ENCODE results near the gene HOTAIR.

Gene HOTAIR

GRCh38 chr12:53952871-53953734 is 21.7 kb downstream of the HOTAIR start:
- no peak for TF ChIP-seq ZFX (IDR thresholded peaks at IDR 0.05)
- TF ChIP-seq, protein P1, sequence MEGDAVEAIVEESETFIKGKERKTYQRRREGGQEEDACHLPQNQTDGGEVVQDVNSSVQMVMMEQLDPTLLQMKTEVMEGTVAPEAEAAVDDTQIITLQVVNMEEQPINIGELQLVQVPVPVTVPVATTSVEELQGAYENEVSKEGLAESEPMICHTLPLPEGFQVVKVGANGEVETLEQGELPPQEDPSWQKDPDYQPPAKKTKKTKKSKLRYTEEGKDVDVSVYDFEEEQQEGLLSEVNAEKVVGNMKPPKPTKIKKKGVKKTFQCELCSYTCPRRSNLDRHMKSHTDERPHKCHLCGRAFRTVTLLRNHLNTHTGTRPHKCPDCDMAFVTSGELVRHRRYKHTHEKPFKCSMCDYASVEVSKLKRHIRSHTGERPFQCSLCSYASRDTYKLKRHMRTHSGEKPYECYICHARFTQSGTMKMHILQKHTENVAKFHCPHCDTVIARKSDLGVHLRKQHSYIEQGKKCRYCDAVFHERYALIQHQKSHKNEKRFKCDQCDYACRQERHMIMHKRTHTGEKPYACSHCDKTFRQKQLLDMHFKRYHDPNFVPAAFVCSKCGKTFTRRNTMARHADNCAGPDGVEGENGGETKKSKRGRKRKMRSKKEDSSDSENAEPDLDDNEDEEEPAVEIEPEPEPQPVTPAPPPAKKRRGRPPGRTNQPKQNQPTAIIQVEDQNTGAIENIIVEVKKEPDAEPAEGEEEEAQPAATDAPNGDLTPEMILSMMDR (conservative IDR thresholded peaks at IDR 0.05), result no peak
- H3K27ac ChIP-seq, result no peak overlapping the region

DNA sequence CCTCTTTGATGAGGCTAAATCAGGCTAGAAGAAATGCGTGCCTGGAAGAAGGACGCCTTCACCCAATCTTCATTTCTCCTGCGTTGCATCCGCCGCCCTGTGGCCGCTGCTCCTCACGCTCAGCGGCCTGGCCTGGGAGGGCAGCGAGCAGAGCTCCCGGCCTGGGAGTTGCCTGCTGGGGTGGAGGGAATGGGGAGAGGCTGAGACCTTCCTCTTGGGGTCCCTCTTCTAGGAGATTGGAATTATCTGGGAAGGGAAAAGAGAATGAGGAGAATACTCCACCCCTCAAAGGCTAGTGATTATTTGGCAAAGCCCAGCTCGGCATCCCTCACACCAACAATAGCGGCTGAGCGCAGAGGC is 22.4 kb downstream of the HOTAIR start:
- TF ChIP-seq, protein P1 (conservative IDR thresholded peaks at IDR 0.05), result no peak
- no peak for TF ChIP-seq ZFX (IDR thresholded peaks at IDR 0.05)
- no peak overlapping the region for H3K27ac ChIP-seq

DNA sequence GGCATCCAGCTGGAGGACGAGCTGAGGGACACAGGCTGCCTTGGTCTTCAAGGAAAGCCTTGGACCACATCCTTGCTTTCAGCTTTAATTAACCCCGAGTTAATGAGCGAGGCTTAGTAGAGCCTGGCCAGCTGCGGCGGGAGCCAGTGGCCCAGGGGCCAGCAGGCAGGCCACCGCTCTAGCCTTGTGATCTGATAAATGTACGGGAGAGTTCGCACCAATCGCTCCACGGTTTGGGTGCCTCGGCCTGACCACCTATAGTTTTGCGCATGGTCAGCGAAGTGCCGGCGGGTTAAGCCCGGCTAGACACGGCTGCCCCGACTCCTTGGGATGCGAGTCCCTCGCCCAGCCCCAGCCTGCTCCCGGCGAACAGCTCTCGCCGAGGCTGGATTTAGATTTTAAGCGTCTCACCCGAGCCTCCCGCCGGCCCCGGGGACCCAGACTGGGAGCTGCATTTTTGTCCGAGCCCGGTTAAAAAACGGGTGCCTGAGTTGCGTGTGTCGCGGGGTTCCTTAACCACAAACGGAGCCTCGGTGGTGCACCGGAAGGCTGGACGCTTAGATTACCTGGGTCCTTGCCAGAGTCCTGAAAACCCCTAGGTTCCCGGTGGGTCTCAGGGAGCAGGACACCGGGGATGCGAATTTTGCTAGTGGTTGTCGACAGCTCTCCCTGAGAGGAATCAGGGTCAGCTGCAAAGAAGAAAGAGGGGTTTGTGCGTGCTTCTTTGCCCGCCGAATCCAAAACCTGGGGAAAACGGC is 23.0 kb downstream of the HOTAIR start:
- TF ChIP-seq, protein P1 (conservative IDR thresholded peaks at IDR 0.05), result no peak
- no peak for TF ChIP-seq ZFX (IDR thresholded peaks at IDR 0.05)
- H3K27ac ChIP-seq, result no peak overlapping the region

DNA sequence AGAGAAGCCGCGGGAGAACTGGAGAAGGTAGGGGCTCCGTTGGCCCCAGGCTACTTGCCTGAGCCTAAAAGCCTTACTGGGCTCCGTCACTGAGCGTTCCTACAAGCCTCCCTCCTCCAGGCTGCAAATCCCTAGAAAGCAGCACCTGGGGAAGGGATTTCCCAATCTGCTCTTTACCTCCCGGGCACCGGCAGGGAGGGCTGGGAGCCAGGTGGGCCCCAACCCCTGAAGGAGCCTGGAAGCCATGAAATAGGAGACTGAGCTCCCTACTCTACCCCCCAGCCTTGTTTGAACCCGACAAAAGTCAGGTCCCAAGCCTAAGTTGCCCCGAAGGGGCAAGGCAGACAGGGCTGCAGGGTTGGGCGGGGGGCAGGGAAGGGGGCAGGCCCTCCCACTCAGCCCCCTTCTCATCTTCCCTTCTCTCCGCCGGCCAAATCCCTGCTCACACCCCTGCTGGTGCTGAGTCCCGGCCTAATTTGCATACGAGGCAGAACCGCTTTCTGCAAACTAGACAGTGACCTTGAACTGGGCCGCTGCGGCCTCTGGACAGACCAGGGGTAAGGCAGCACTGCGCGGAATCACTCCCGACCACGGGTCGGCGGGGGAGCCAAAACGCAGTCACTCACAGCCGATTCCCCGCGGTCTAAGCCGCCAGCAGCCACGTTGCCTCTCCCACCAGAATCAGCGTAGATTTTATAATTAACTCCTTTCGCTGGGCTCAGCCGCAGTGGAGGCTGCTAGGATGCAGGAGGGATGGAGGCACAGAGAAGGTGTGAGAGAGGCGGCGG is 23.8 kb downstream of the HOTAIR start:
- TF ChIP-seq, protein P1 (conservative IDR thresholded peaks at IDR 0.05), result no peak
- TF ChIP-seq ZFX (IDR thresholded peaks at IDR 0.05), result no peak
- H3K27ac ChIP-seq, result no peak overlapping the region

DNA sequence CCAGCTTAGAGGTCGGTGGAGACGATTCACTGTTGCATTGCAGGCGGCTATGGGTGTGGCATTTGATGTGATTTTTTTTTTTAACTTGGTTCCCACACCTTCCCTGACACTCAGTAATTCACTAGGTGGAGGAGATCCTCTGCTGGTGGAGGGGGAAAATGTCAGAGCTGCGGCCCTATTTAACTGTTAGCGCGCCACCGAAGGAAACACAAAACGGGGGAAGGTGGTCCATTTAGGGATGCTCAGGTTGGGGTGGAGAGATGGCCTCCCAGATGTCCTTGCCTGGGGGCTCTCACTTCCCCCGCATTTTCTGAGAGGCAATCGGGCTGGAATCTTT is 24.3 kb downstream of the HOTAIR start:
- H3K27ac ChIP-seq, result no peak overlapping the region
- TF ChIP-seq ZFX (IDR thresholded peaks at IDR 0.05), result no peak
- TF ChIP-seq, protein P1 (conservative IDR thresholded peaks at IDR 0.05), result no peak

GRCh38 chr12:53949631-53950436 is 24.9 kb downstream of the HOTAIR start:
- no peak for TF ChIP-seq ZFX (IDR thresholded peaks at IDR 0.05)
- TF ChIP-seq, protein P1 (conservative IDR thresholded peaks at IDR 0.05), result no peak
- no peak overlapping the region for H3K27ac ChIP-seq
